Measurements from ENCODE around the gene DPY19L1. TPM values are rescaled to one million over a fixed set of nuclear protein-coding genes. Genes with fewer than 3 reads are reported as not detected.

Gene DPY19L1
- total RNA-seq, 1 experiment from 2014 or later, result 71.7 TPM

DNA sequence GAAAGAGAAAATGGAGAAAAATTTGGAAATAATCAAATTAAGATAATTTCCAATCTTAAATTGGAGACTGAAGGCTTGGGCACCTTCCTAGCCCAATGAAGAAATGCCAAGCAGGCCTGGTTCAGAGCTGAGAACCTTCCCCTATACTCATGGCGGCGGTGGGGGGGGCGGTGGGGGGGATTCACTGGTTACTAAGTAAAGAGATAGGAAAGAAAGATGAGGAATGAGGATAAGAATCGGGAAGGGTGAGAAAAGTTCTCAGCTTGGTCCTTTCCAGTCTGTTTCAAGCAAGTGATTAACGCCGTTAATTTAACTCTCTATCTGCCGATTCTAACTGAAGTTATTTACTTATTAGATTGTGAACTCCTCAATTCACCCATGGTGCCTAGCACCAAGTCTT lies 41.5 kb downstream of the DPY19L1 start:
- no peak overlapping the region for H3K27ac ChIP-seq (ENCODE audit: low read depth, low read length)
- ChIA-PET CTCF (no interaction called here), POLR2A (no interaction called here), RAD21 (ENCODE audit: low non-redundant PET in 1 of 2, low total read pairs in 2 of 2, uncharacterized antibody in 2 of 2, unreplicated experiment in 2 of 2) (no interaction called here)
- H3K36me3 ChIP-seq (ENCODE audit: control insufficient read depth in 1 of 2, insufficient read depth in 2 of 2, low read length in 2 of 2), result no peaks in the 10 kb centered on the region
- no peak overlapping the region for H2AFZ ChIP-seq (ENCODE audit: low read depth, low read length, poor library complexity, severe bottlenecking)
- H3K79me2 ChIP-seq (ENCODE audit: insufficient read depth, low read length), result 0 out of 2 replicates have a peak, but pooled peaks cover 6% of the 10 kb centered on the region
- H3K4me1 ChIP-seq (ENCODE audit: control insufficient read depth in 1 of 2, insufficient read depth in 2 of 2, low read length in 2 of 2), result peaks cover 18 to 36% of the 10 kb centered on the region in 2 experiments; a peak in 3 of 4 replicates
- DNase-seq (ENCODE audit: low read depth, low spot score), result no peak
- no peaks in the 10 kb centered on the region for H3K9me3 ChIP-seq (ENCODE audit: control insufficient read depth in 1 of 2, insufficient read depth in 1 of 2, low read depth in 1 of 2, low read length in 2 of 2)
- intact Hi-C loops (cut with micrococcal nuclease), result no loop called here
- TF ChIP-seq ELF1 (IDR thresholded peaks at IDR 0.05; ENCODE audit: borderline replicate concordance, low read depth) (no peak), SRF (IDR thresholded peaks at IDR 0.05; ENCODE audit: low read depth) (no peak)
- TF ChIP-seq, protein P1, sequence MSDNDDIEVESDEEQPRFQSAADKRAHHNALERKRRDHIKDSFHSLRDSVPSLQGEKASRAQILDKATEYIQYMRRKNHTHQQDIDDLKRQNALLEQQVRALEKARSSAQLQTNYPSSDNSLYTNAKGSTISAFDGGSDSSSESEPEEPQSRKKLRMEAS (IDR thresholded peaks at IDR 0.05), result no peak
- H3K9me2 ChIP-seq (ENCODE audit: insufficient read depth), result no peaks in the 10 kb centered on the region
- no peak overlapping the region for H3K9ac ChIP-seq (ENCODE audit: low read length)
- no peak overlapping the region for H3K4me2 ChIP-seq (ENCODE audit: low read length)
- no peak overlapping the region for H3K4me3 ChIP-seq (replicated peaks in 1 of 2; ENCODE audit: low read depth in 1 of 2, low read length in 2 of 2)
- no TSS peak for BruUV-seq (replicated peaks)
- no peak for ATAC-seq
- H3K27me3 ChIP-seq (ENCODE audit: insufficient read depth, low read length), result no peaks in the 10 kb centered on the region
- H4K20me1 ChIP-seq (ENCODE audit: insufficient read depth), result no peaks in the 10 kb centered on the region

DNA sequence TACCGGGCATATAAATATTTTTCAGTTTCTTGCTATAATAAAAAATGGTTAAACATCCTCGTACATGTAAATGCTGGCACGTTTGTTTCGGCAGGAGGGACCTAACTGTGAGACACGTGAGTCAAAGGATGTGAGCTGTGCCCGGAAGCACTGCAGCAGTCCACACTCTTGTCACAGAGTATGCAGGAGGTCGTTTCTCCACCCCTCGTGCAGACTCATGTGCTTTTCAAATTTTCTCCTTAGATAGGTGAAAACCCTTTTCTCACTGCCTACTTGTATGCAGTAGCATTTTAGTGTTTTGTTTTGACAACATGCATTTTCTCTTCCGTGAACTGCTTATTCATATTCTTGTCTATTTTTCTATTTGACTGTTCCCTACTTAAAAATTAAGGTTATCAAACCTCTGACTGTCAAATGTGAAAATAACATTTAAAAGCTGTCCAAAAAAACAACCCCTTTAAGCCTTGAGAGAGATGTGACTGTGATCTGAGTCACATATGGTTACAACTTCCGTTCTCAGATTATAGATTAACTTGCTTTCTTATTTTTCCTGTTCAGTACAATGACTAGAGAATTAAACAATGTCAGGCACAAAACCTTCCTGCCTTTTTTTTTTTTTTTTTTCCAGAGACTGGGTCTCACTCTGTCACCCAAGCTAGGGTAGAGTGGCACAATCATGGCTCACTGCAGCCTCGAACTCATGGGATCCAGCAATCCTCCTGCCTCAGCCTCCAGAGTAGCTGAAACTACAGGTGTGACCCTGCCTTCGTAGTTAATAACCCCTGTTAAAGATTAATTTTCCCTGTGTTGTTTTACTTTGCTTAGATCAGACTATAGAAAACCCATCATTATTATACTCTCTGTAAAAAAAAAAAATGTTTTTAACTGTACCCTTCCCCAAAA lies 45.1 kb downstream of the DPY19L1 start:
- Histone ChIP-seq H3K4me1 (ENCODE audit: control insufficient read depth in 1 of 2, insufficient read depth in 2 of 2, low read length in 2 of 2) (peaks cover 18 to 32% of the 10 kb centered on the region in 2 experiments; a peak in 3 of 4 replicates), H3K4me3 (replicated peaks in 1 of 2; ENCODE audit: low read depth in 1 of 2, low read length in 2 of 2) (peak overlapping the region in 1 of 2 experiments; percentile 21; a peak in 2 of 4 replicates), H3K9me2 (ENCODE audit: insufficient read depth) (no peaks in the 10 kb centered on the region), H4K20me1 (ENCODE audit: insufficient read depth) (no peaks in the 10 kb centered on the region), H3K4me2 (ENCODE audit: low read length) (peak overlapping the region; percentile 55), H3K36me3 (ENCODE audit: control insufficient read depth in 1 of 2, insufficient read depth in 2 of 2, low read length in 2 of 2) (no peaks in the 10 kb centered on the region), H3K79me2 (ENCODE audit: insufficient read depth, low read length) (peaks cover 2% of the 10 kb centered on the region; the same call in 1 of the 2 replicates), H3K9me3 (ENCODE audit: control insufficient read depth in 1 of 2, insufficient read depth in 1 of 2, low read depth in 1 of 2, low read length in 2 of 2) (no peaks in the 10 kb centered on the region), H3K27ac (ENCODE audit: low read depth, low read length) (peak overlapping the region; percentile 15; the same call in 1 of the 2 replicates), H3K9ac (ENCODE audit: low read length) (peak overlapping the region; percentile 33), H2AFZ (ENCODE audit: low read depth, low read length, poor library complexity, severe bottlenecking) (no peak overlapping the region), H3K27me3 (ENCODE audit: insufficient read depth, low read length) (no peaks in the 10 kb centered on the region)
- RAD21 ChIA-PET (ENCODE audit: low non-redundant PET in 1 of 2, low total read pairs in 2 of 2, uncharacterized antibody in 2 of 2, unreplicated experiment in 2 of 2), result no interaction called here
- DNase-seq (ENCODE audit: low read depth, low spot score) (peak; percentile 39), ATAC-seq (peak; percentile 84)
- CTCF ChIA-PET, result no interaction called here
- intact Hi-C loops (cut with micrococcal nuclease), result no loop called here
- POLR2A ChIA-PET, result no interaction called here
- BruUV-seq (replicated peaks), result TSS peak; percentile 62
- TF ChIP-seq CBX3 (IDR thresholded peaks at IDR 0.05; ENCODE audit: low read depth), result peak; percentile 67; the same call in 1 of the 2 replicates
- TF ChIP-seq ELF1 (IDR thresholded peaks at IDR 0.05; ENCODE audit: borderline replicate concordance, low read depth), result 0 out of 2 replicates have a peak, but pooled peaks have one; percentile 31
- TF ChIP-seq, protein P2, sequence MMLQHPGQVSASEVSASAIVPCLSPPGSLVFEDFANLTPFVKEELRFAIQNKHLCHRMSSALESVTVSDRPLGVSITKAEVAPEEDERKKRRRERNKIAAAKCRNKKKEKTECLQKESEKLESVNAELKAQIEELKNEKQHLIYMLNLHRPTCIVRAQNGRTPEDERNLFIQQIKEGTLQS (IDR thresholded peaks at IDR 0.05), result no peak
- peak; percentile 92 for TF ChIP-seq SRF (IDR thresholded peaks at IDR 0.05; ENCODE audit: low read depth)
- TF ChIP-seq, protein P3, sequence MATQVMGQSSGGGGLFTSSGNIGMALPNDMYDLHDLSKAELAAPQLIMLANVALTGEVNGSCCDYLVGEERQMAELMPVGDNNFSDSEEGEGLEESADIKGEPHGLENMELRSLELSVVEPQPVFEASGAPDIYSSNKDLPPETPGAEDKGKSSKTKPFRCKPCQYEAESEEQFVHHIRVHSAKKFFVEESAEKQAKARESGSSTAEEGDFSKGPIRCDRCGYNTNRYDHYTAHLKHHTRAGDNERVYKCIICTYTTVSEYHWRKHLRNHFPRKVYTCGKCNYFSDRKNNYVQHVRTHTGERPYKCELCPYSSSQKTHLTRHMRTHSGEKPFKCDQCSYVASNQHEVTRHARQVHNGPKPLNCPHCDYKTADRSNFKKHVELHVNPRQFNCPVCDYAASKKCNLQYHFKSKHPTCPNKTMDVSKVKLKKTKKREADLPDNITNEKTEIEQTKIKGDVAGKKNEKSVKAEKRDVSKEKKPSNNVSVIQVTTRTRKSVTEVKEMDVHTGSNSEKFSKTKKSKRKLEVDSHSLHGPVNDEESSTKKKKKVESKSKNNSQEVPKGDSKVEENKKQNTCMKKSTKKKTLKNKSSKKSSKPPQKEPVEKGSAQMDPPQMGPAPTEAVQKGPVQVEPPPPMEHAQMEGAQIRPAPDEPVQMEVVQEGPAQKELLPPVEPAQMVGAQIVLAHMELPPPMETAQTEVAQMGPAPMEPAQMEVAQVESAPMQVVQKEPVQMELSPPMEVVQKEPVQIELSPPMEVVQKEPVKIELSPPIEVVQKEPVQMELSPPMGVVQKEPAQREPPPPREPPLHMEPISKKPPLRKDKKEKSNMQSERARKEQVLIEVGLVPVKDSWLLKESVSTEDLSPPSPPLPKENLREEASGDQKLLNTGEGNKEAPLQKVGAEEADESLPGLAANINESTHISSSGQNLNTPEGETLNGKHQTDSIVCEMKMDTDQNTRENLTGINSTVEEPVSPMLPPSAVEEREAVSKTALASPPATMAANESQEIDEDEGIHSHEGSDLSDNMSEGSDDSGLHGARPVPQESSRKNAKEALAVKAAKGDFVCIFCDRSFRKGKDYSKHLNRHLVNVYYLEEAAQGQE (IDR thresholded peaks at IDR 0.05; ENCODE audit: low read depth), result no peak
- no peak for TF ChIP-seq POLR2AphosphoS5 (IDR thresholded peaks at IDR 0.05; ENCODE audit: low read depth, low read length)
- TF ChIP-seq, protein P1 (IDR thresholded peaks at IDR 0.05), result peak; percentile 89
- TF ChIP-seq, protein P4, sequence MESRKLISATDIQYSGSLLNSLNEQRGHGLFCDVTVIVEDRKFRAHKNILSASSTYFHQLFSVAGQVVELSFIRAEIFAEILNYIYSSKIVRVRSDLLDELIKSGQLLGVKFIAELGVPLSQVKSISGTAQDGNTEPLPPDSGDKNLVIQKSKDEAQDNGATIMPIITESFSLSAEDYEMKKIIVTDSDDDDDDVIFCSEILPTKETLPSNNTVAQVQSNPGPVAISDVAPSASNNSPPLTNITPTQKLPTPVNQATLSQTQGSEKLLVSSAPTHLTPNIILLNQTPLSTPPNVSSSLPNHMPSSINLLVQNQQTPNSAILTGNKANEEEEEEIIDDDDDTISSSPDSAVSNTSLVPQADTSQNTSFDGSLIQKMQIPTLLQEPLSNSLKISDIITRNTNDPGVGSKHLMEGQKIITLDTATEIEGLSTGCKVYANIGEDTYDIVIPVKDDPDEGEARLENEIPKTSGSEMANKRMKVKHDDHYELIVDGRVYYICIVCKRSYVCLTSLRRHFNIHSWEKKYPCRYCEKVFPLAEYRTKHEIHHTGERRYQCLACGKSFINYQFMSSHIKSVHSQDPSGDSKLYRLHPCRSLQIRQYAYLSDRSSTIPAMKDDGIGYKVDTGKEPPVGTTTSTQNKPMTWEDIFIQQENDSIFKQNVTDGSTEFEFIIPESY (IDR thresholded peaks at IDR 0.05; ENCODE audit: extremely low read depth, insufficient replicate concordance, low read length), result no peak
- TF ChIP-seq RAD21 (IDR thresholded peaks at IDR 0.05; ENCODE audit: low read depth), result peak; percentile 18; the same call in 1 of the 2 replicates
- TF ChIP-seq SIN3A (IDR thresholded peaks at IDR 0.05; ENCODE audit: low read depth), result no peak
- TF ChIP-seq EGR1 (IDR thresholded peaks at IDR 0.05; ENCODE audit: low read depth), result no peak

Measured in HCT116 (cell line).